OCI-LY7 (cell line): Measurements from ENCODE around the gene TNFAIP8L3. TPM values are rescaled to one million over a fixed set of nuclear protein-coding genes. Genes with fewer than 3 reads are reported as not detected.

ENCODE experiments used
- BruUV-seq: library from RNA; stranded (reverse); fragments of 400-500 nt; replicated peaks from 2 replicates; lab custom pipeline; 2021; lab: Mats Ljungman, UMichigan
- CTCF ChIA-PET: fragments of 300-600 bp; sonication (Branson Sonifier 250); formaldehyde crosslinking; loops from one replicate; lab custom pipeline; 2022; ENCODE audit warnings: antibody characterized with exemption; ENCODE audit not compliant: unreplicated experiment; lab: Charles Lee
- POLR2A ChIA-PET: fragments of 300-600 bp; sonication (Branson Sonifier 250); formaldehyde crosslinking; loops from one replicate; lab custom pipeline; 2022; ENCODE audit warnings: antibody characterized with exemption; lab: Charles Lee
- DNase-seq: peaks from one replicate; pipeline ENCODE4 v3.0.0-alpha.2; 2015; ENCODE audit warnings: low spot score
- H2AFZ ChIP-seq: fragments of 200-600 bp; sonication (generic), shearing (Covaris generic); 2 replicates; pipeline ENCODE4 v1.6.1; 2014; ENCODE audit warnings: mild to moderate bottlenecking, antibody characterized with exemption, low read length, moderate library complexity
- H3K27ac ChIP-seq: fragments of 200-600 bp; sonication (generic); 2 replicates; pipeline ENCODE4 v1.5.1; 2014; ENCODE audit warnings: mixed run types, low read depth, mild to moderate bottlenecking, moderate library complexity, low read length, inconsistent platforms; ENCODE audit not compliant: poor library complexity, severe bottlenecking
- H3K36me3 ChIP-seq: fragments of 200-600 bp; sonication (generic); 2 replicates; pipeline ENCODE4 v1.6.1; 2014; ENCODE audit warnings: mild to moderate bottlenecking, antibody characterized with exemption, low read length, moderate library complexity, mixed read lengths; ENCODE audit not compliant: insufficient read depth
- H3K4me1 ChIP-seq: fragments of 200-600 bp; sonication (generic); 2 replicates; pipeline ENCODE4 v1.5.1; 2014; ENCODE audit warnings: mild to moderate bottlenecking, low read length; ENCODE audit not compliant: insufficient read depth, poor library complexity, severe bottlenecking
- H3K4me2 ChIP-seq: fragments of 200-600 bp; sonication (generic); 2 replicates; pipeline ENCODE4 v1.6.1; 2014; ENCODE audit warnings: mild to moderate bottlenecking, low read length
- H3K4me3 ChIP-seq: fragments of 200-600 bp; sonication (generic); 2 replicates; pipeline ENCODE4 v1.5.1; 2014; ENCODE audit warnings: mild to moderate bottlenecking, low read depth, low read length; ENCODE audit not compliant: poor library complexity, severe bottlenecking
- H3K79me2 ChIP-seq: fragments of 200-600 bp; sonication (generic); 2 replicates; pipeline ENCODE4 v1.6.1; 2016; ENCODE audit warnings: low read depth, mild to moderate bottlenecking, low read length, moderate library complexity, mixed read lengths; ENCODE audit not compliant: insufficient read depth
- H3K9me2 ChIP-seq: fragments of 200-600 bp; sonication (generic); 2 replicates; pipeline ENCODE4 v1.6.1; 2016; ENCODE audit warnings: mild to moderate bottlenecking, low read length, mixed read lengths; ENCODE audit not compliant: insufficient read depth
- H3K9me3 ChIP-seq: fragments of 200-600 bp; sonication (generic); 2 replicates; pipeline ENCODE4 v1.6.1; 2014; ENCODE audit warnings: mild to moderate bottlenecking, mixed run types, low read length, mixed read lengths
- H4K20me1 ChIP-seq: fragments of 200-600 bp; sonication (generic); 2 replicates; pipeline ENCODE4 v1.6.1; 2014; ENCODE audit warnings: mild to moderate bottlenecking, antibody characterized with exemption, low read length, moderate library complexity, mixed read lengths; ENCODE audit not compliant: insufficient read depth
- CTCF ChIP-seq: fragments of 200-600 bp; sonication (generic); conservative IDR thresholded peaks from 2 replicates; pipeline ENCODE4 v1.5.1; 2014; ENCODE audit warnings: mild to moderate bottlenecking, antibody characterized with exemption, low read length, moderate library complexity, mixed read lengths
- EZH2phosphoT487 ChIP-seq: fragments of 200-600 bp; sonication (generic); IDR thresholded peaks from 2 replicates; pipeline ENCODE4 v1.6.1; 2018; ENCODE audit warnings: low read depth, borderline replicate concordance, mild to moderate bottlenecking, mixed run types, antibody characterized with exemption, low read length, moderate library complexity, mixed read lengths
- intact Hi-C: fragments of 100-400 bp; cut with micrococcal nuclease; formaldehyde crosslinking; loops from one replicate; pipeline ENCODE4 v1.10.0; 2022; ENCODE audit not compliant: unreplicated experiment
- total RNA-seq, 2 experiments: library from RNA; depleted of rRNA in 1 of 2; stranded (reverse); fragments of >200 nt in 1 of 2; shearing (Covaris generic) in 1 of 2; gene quantifications; 2 replicates each; pipeline ENCODE4 v1.2.3, GENCODE V29; 2014 to 2022

TNFAIP8L3 gene
- total RNA-seq, 2 experiments from 2014 or later: not detected

DNA sequence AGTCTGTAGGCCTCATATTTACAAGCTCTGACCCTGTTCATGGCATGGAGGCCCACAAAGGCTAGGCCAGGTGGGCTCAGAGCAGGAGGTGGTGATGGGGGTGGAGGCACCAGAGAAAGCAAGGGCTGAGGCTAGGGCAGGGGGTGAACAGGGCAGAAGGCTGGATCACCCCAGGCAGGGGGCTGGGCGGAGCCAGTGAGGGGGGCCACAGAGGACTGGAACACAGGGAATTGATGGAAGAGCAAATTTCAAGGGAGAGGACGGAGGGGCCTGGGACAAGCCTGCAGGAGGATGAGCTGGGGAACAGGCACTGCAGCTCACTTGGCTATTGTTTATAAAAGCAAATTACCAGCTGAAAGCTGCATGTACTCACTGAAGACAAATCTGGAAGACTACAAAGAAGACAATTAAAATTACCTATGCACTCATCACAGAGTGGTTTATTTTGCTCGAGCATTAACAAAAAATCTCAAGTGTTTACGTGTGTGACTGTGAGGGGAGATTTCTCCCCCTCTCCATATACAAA is 11.0 kb downstream of the TNFAIP8L3 start:
- BruUV-seq: no TSS peak
- no peak overlapping the region for H3K27ac ChIP-seq
- TF ChIP-seq EZH2phosphoT487 (no peak), CTCF (no peak)
- H3K9me2 ChIP-seq: no peaks in the 10 kb centered on the region
- CTCF ChIA-PET: no interaction called here
- H3K9me3 ChIP-seq: no peaks in the 10 kb centered on the region
- H3K4me3 ChIP-seq: no peak overlapping the region
- no peak for DNase-seq
- H3K79me2 ChIP-seq: no peaks in the 10 kb centered on the region
- H3K36me3 ChIP-seq: no peaks in the 10 kb centered on the region
- peaks cover 14% of the 10 kb centered on the region for H3K4me1 ChIP-seq
- no peak overlapping the region for H3K4me2 ChIP-seq
- intact Hi-C loops: no loop called here
- POLR2A ChIA-PET: no interaction called here
- no peaks in the 10 kb centered on the region for H4K20me1 ChIP-seq
- H2AFZ ChIP-seq: no peak overlapping the region

DNA sequence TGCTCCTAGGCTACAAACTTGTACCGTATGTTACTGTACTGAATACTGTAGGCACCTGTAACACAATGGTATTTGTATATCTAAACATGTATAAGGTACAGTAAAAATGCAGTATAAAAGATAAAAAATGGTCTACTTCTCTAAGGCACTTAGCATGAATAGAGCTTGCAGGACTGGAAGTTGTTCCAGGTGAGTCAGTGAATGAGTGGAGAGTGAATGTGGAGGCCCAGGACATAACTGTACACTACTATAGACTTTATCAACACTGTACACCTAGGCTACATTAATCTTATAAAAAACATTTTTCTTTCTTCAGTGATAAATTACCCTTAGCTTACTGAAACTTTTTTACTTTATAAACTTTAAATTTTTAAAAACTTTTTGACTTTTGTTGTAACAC is 12.5 kb downstream of the TNFAIP8L3 start:
- TF ChIP-seq CTCF (no peak), EZH2phosphoT487 (no peak)
- H3K27ac ChIP-seq: no peak overlapping the region
- POLR2A ChIA-PET: interaction anchor here (0.7 kb wide), 1 partner anchor 16 kb away, joined by 3 read pairs; no protein-coding TSS in a partner anchor
- H3K36me3 ChIP-seq: no peaks in the 10 kb centered on the region
- H3K4me1 ChIP-seq: peaks cover 22% of the 10 kb centered on the region
- CTCF ChIA-PET: no interaction called here
- DNase-seq: no peak
- intact Hi-C loops: no loop called here
- BruUV-seq: no TSS peak
- H4K20me1 ChIP-seq: no peaks in the 10 kb centered on the region
- H3K4me2 ChIP-seq: no peak overlapping the region
- no peaks in the 10 kb centered on the region for H3K79me2 ChIP-seq
- no peaks in the 10 kb centered on the region for H3K9me2 ChIP-seq
- H3K9me3 ChIP-seq: no peaks in the 10 kb centered on the region
- no peak overlapping the region for H2AFZ ChIP-seq
- no peak overlapping the region for H3K4me3 ChIP-seq

DNA sequence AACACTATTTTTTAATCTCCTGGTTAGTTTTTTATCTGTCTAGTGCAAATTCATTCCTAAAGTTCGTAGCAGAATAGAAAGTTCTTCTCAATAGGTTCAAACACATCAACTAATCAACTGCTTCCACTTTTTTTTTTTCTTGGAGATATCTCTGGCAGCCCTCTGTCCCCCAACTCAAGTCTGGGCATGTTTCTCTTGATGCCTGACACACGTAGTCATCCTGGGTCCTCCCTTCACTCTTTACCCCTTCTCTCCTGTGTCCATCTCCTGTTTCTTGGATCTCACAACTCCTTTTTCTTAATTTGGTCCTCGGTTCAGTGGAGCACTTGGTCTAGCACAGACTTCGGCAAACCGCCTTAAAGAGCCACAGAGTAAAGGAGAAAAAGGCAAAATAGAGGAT is 14.4 kb downstream of the TNFAIP8L3 start:
- H3K27ac ChIP-seq: no peak overlapping the region
- intact Hi-C loops: no loop called here
- no peaks in the 10 kb centered on the region for H3K9me2 ChIP-seq
- no peaks in the 10 kb centered on the region for H3K9me3 ChIP-seq
- no peak overlapping the region for H3K4me3 ChIP-seq
- no TSS peak for BruUV-seq
- H2AFZ ChIP-seq: peak overlapping the region; percentile 61; the same call in 1 of the 2 replicates
- H3K4me2 ChIP-seq: peak overlapping the region; percentile 23; the same call in 1 of the 2 replicates
- no peaks in the 10 kb centered on the region for H3K79me2 ChIP-seq
- TF ChIP-seq EZH2phosphoT487: no peak
- no peak for TF ChIP-seq CTCF
- CTCF ChIA-PET: no interaction called here
- no peaks in the 10 kb centered on the region for H3K36me3 ChIP-seq
- no peaks in the 10 kb centered on the region for H4K20me1 ChIP-seq
- H3K4me1 ChIP-seq: peaks cover 25% of the 10 kb centered on the region
- POLR2A ChIA-PET: interaction anchor here (1.4 kb wide), 1 partner anchor 11 kb away, joined by 5 read pairs; no protein-coding TSS in a partner anchor
- no peak for DNase-seq
